Purkinje cell (primary cell): Measurements from ENCODE around the gene MYL3. TPM values are rescaled to one million over a fixed set of nuclear protein-coding genes. Genes with fewer than 3 reads are reported as not detected.

Source experiments
- polyA plus RNA-seq: library from polyadenylated mRNA; unstranded; fragments of >200 nt; fragmentation: Nextera tagmentation; gene quantifications from 2 replicates; pipeline ENCODE4 v1.2.1, GENCODE V29; 2014

Gene MYL3
- polyA plus RNA-seq: 0.27 TPM in 1 of 2 replicates, not detected in the other

GRCh38 chr3:46863261-46863782, at the start of gene MYL3:
Gene MYL3, minus strand, starts transcription at chr3:46863444. Its CDS starts 54 bp downstream, at chr3:46863390.

GRCh38 chr3:46877406-46878125, 14.3 kb upstream of the MYL3 start, which contains the start of gene PTH1R:
Gene PTH1R, plus strand, starts transcription at chr3:46877721. Its CDS starts 5,839 bp downstream, at chr3:46883560.

Other genes with a start within 250 kb of the MYL3 start
- gene ALS2CL, start 169.8 kb downstream of the MYL3 start, polyA plus RNA-seq: not detected in 2 replicates
- gene TMIE, start 162.1 kb downstream of the MYL3 start, polyA plus RNA-seq: 0.13 and 0.42 TPM in 2 replicates
- gene PRSS50, start 145.6 kb downstream of the MYL3 start, polyA plus RNA-seq: not detected in 2 replicates
- gene PTH1R, start 14.3 kb upstream of the MYL3 start, polyA plus RNA-seq: 2.5 and 3.0 TPM in 2 replicates
- gene CCDC12, start 113.3 kb upstream of the MYL3 start, polyA plus RNA-seq: 27.7 and 33.3 TPM in 2 replicates
- gene NBEAL2, start 116.2 kb upstream of the MYL3 start, polyA plus RNA-seq: not detected in 2 replicates